Liver (tissue), 3 donors: ENCODE results near the gene SMARCA1.

ENCODE experiments used
- ATF3 ChIP-seq: IDR thresholded peaks from 2 replicates; pipeline ENCODE4 v1.6.1; 2016; ENCODE audit warnings: antibody characterized with exemption
- CTCF ChIP-seq: fragments of 150-350 bp; IDR thresholded peaks from 2 replicates; pipeline ENCODE4 v1.5.1; 2017; ENCODE audit warnings: improper control_type of control experiment, low read depth, low read length; ENCODE audit not compliant: missing input control
- EGR1 ChIP-seq, 2 donors: IDR thresholded peaks; 2 replicates each; pipeline ENCODE4 v1.6.1; 2016 to 2018; ENCODE audit warnings: antibody characterized with exemption in 2 of 2, low read depth in 2 of 2
- FOXA1 ChIP-seq: IDR thresholded peaks from 2 replicates; pipeline ENCODE4 v1.6.1; 2016; ENCODE audit warnings: antibody characterized with exemption
- FOXA2 ChIP-seq: IDR thresholded peaks from 2 replicates; pipeline ENCODE4 v1.6.1; 2016; ENCODE audit warnings: antibody characterized with exemption
- GABPA ChIP-seq, 2 donors: IDR thresholded peaks in 1 of 2; conservative IDR thresholded peaks in 1 of 2; 2 replicates each; pipeline ENCODE4 v1.6.1; 2016; ENCODE audit warnings: antibody characterized with exemption in 2 of 2, mild to moderate bottlenecking in 1 of 2, moderate library complexity in 1 of 2
- NR2F2 ChIP-seq: IDR thresholded peaks from 2 replicates; pipeline ENCODE4 v1.6.1; 2016; ENCODE audit warnings: antibody characterized with exemption
- RAD21 ChIP-seq, 2 donors: IDR thresholded peaks; 2 replicates each; pipeline ENCODE4 v1.6.1; 2016; ENCODE audit warnings: antibody characterized with exemption in 2 of 2, mild to moderate bottlenecking in 2 of 2
- RXRA ChIP-seq, 2 donors: IDR thresholded peaks; 2 replicates each; pipeline ENCODE4 v1.6.1; 2017 to 2018; ENCODE audit warnings: antibody characterized with exemption in 2 of 2, mild to moderate bottlenecking in 1 of 2
- SP1 ChIP-seq: IDR thresholded peaks from 2 replicates; pipeline ENCODE4 v1.6.1; 2018; ENCODE audit warnings: antibody characterized with exemption, mild to moderate bottlenecking
- TAF1 ChIP-seq: conservative IDR thresholded peaks from 2 replicates; pipeline ENCODE4 v1.6.1; 2016; ENCODE audit warnings: antibody characterized with exemption, mild to moderate bottlenecking
- ZBTB33 ChIP-seq: IDR thresholded peaks from 2 replicates; pipeline ENCODE4 v1.6.1; 2016; ENCODE audit warnings: antibody characterized with exemption
- TF ChIP-seq, protein P1 (sequence below): IDR thresholded peaks from 2 replicates; pipeline ENCODE4 v1.6.1; 2016; ENCODE audit warnings: antibody characterized with exemption, mild to moderate bottlenecking
- donor health status: healthy.
- donor health status: healthy.

DNA sequence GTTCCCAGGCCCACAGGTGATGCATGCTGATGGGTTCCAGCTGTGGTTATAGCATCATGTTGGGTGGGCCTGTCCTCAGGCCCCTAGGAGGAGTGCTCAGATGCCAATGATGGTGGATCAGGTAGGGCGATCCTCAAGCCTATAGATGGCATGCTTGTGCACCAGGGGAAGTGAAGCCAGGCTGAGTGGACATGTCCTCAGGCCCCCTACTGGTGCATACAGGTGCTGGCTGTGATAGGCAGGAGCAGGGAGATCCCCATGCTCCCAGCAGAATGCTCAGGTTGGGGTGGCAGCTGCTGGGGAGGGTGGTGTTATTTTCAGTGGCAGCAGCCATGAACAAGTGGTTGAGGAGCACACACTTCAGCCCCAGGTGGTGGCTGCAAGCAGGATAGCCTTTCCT, 96.0 kb downstream of the SMARCA1 start:
- no peak for TF ChIP-seq CTCF
- TF ChIP-seq SP1 = no peak
- TF ChIP-seq, protein P1, sequence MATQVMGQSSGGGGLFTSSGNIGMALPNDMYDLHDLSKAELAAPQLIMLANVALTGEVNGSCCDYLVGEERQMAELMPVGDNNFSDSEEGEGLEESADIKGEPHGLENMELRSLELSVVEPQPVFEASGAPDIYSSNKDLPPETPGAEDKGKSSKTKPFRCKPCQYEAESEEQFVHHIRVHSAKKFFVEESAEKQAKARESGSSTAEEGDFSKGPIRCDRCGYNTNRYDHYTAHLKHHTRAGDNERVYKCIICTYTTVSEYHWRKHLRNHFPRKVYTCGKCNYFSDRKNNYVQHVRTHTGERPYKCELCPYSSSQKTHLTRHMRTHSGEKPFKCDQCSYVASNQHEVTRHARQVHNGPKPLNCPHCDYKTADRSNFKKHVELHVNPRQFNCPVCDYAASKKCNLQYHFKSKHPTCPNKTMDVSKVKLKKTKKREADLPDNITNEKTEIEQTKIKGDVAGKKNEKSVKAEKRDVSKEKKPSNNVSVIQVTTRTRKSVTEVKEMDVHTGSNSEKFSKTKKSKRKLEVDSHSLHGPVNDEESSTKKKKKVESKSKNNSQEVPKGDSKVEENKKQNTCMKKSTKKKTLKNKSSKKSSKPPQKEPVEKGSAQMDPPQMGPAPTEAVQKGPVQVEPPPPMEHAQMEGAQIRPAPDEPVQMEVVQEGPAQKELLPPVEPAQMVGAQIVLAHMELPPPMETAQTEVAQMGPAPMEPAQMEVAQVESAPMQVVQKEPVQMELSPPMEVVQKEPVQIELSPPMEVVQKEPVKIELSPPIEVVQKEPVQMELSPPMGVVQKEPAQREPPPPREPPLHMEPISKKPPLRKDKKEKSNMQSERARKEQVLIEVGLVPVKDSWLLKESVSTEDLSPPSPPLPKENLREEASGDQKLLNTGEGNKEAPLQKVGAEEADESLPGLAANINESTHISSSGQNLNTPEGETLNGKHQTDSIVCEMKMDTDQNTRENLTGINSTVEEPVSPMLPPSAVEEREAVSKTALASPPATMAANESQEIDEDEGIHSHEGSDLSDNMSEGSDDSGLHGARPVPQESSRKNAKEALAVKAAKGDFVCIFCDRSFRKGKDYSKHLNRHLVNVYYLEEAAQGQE = no peak
- no peak for TF ChIP-seq TAF1
- no peak for TF ChIP-seq ATF3
- no peak for TF ChIP-seq EGR1 (IDR thresholded peaks at IDR 0.05; ENCODE audit: low read depth in 2 of 2)
- TF ChIP-seq ZBTB33 = no peak
- no peak for TF ChIP-seq NR2F2
- TF ChIP-seq RAD21 (IDR thresholded peaks at IDR 0.05) = no peak
- TF ChIP-seq FOXA2 = no peak
- no peak for TF ChIP-seq FOXA1
- TF ChIP-seq GABPA (IDR thresholded peaks at IDR 0.05 in 1 of 2, conservative IDR thresholded peaks at IDR 0.05 in 1 of 2) = no peak
- no peak for TF ChIP-seq RXRA (IDR thresholded peaks at IDR 0.05)
